ENCODE data around the gene TMEM119.
A peak's percentile ranks its signal among the peaks of the same experiment; 100 is the strongest.

TMEM119 gene

GRCh38 chr12:108584456-108585065 is 13.3 kb downstream of the TMEM119 start:
- Histone ChIP-seq H3K4ac (ENCODE audit: low read length) (no peak overlapping the region), H3K23ac (ENCODE audit: low read depth, low read length, poor library complexity) (no peak overlapping the region), H2BK15ac (ENCODE audit: low read length) (no peak overlapping the region), H3K79me1 (ENCODE audit: low read depth, low read length) (no peaks in the 10 kb centered on the region), H2BK5ac (ENCODE audit: low read length) (no peak overlapping the region), H2BK120ac (ENCODE audit: low read depth, low read length) (no peak overlapping the region), H3K27me3 (ENCODE audit: control insufficient read depth in 3 of 3, insufficient read depth in 3 of 3, low read depth in 1 of 3, low read length in 3 of 3) (peaks cover 0 to 12% (median 0%) of the 10 kb centered on the region in 3 experiments), H3K36me3 (replicated peaks in 1 of 2; ENCODE audit: control insufficient read depth in 2 of 2, insufficient read depth in 2 of 2, low read length in 2 of 2) (no peaks in the 10 kb centered on the region), H3K9ac (ENCODE audit: low read depth, low read length, poor library complexity) (no peak overlapping the region), H3K4me2 (ENCODE audit: insufficient read depth, low read length, poor library complexity, severe bottlenecking) (no peak overlapping the region), H3K4me3 (ENCODE audit: low read length in 2 of 2) (no peak overlapping the region), H4K8ac (ENCODE audit: low read depth, low read length) (no peak overlapping the region), H3K27ac (replicated peaks; ENCODE audit: low read length) (no peak overlapping the region), H2BK12ac (ENCODE audit: low read length) (no peak overlapping the region), H2AK5ac (ENCODE audit: low read depth, low read length) (no peak overlapping the region), H4K91ac (ENCODE audit: low read depth, low read length, poor library complexity) (no peak overlapping the region), H3K4me1 (ENCODE audit: control insufficient read depth in 2 of 2, insufficient read depth in 1 of 2, low read depth in 1 of 2, low read length in 2 of 2) (peaks cover 11 to 12% of the 10 kb centered on the region in 2 donors), H2AFZ (ENCODE audit: low read length) (no peak overlapping the region), H3K9me3 (replicated peaks in 1 of 2; ENCODE audit: control insufficient read depth in 2 of 2, insufficient read depth in 1 of 2, low read depth in 1 of 2, low read length in 2 of 2) (no peaks in the 10 kb centered on the region), H3K14ac (ENCODE audit: low read length) (no peak overlapping the region), H3K18ac (ENCODE audit: low read length) (no peak overlapping the region)
- no CpG with 5 or more reads among the region's 3 CpGs for WGBS, 2 donors (ENCODE audit: extremely low coverage in 2 of 2, insufficient read length in 2 of 2, insufficient replicate concordance in 1 of 2)
- DNase-seq (ENCODE audit: low spot score), result no peak

DNA sequence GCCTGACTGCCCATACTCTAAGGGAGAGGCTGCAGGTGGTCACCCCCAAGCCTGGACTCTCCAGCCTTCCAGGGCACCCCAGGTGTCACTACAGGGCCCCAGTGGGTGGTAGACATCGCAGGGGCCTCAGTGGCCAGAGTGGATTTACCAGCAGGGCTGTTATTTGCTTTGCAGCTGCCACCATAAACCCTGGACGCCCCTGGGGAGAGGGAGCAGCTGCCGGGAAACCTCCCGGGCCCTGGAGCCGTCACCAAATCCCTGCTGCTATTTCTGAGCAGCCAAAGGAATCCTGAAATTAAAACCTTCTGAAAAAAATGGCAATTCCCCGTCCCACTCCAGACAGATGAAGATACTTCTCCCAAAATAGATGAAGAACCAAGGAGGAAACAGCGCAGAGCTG is 13.9 kb downstream of the TMEM119 start:
- Histone ChIP-seq H3K36me3 (replicated peaks in 1 of 2; ENCODE audit: control insufficient read depth in 2 of 2, insufficient read depth in 2 of 2, low read length in 2 of 2) (no peaks in the 10 kb centered on the region), H3K4me2 (ENCODE audit: insufficient read depth, low read length, poor library complexity, severe bottlenecking) (no peak overlapping the region), H3K27ac (replicated peaks; ENCODE audit: low read length) (no peak overlapping the region), H3K4me3 (ENCODE audit: low read length in 2 of 2) (no peak overlapping the region), H3K27me3 (ENCODE audit: control insufficient read depth in 3 of 3, insufficient read depth in 3 of 3, low read depth in 1 of 3, low read length in 3 of 3) (peaks cover 0 to 12% (median 0%) of the 10 kb centered on the region in 3 experiments), H3K4ac (ENCODE audit: low read length) (no peak overlapping the region), H4K91ac (ENCODE audit: low read depth, low read length, poor library complexity) (no peak overlapping the region), H3K9me3 (replicated peaks in 1 of 2; ENCODE audit: control insufficient read depth in 2 of 2, insufficient read depth in 1 of 2, low read depth in 1 of 2, low read length in 2 of 2) (no peaks in the 10 kb centered on the region), H3K79me1 (ENCODE audit: low read depth, low read length) (no peaks in the 10 kb centered on the region), H3K18ac (ENCODE audit: low read length) (peak overlapping the region; percentile 53), H2AFZ (ENCODE audit: low read length) (no peak overlapping the region), H3K14ac (ENCODE audit: low read length) (no peak overlapping the region), H4K8ac (ENCODE audit: low read depth, low read length) (no peak overlapping the region), H2BK15ac (ENCODE audit: low read length) (no peak overlapping the region), H3K23ac (ENCODE audit: low read depth, low read length, poor library complexity) (no peak overlapping the region), H2BK120ac (ENCODE audit: low read depth, low read length) (no peak overlapping the region), H2BK5ac (ENCODE audit: low read length) (no peak overlapping the region), H3K9ac (ENCODE audit: low read depth, low read length, poor library complexity) (no peak overlapping the region), H2AK5ac (ENCODE audit: low read depth, low read length) (no peak overlapping the region), H3K4me1 (ENCODE audit: control insufficient read depth in 2 of 2, insufficient read depth in 1 of 2, low read depth in 1 of 2, low read length in 2 of 2) (peaks cover 6 to 7% of the 10 kb centered on the region in 2 donors), H2BK12ac (ENCODE audit: low read length) (no peak overlapping the region)
- WGBS, 2 donors (ENCODE audit: extremely low coverage in 2 of 2, insufficient read length in 2 of 2, insufficient replicate concordance in 1 of 2), result no CpG with 5 or more reads among the region's 7 CpGs
- no peak for DNase-seq (ENCODE audit: low spot score)

DNA sequence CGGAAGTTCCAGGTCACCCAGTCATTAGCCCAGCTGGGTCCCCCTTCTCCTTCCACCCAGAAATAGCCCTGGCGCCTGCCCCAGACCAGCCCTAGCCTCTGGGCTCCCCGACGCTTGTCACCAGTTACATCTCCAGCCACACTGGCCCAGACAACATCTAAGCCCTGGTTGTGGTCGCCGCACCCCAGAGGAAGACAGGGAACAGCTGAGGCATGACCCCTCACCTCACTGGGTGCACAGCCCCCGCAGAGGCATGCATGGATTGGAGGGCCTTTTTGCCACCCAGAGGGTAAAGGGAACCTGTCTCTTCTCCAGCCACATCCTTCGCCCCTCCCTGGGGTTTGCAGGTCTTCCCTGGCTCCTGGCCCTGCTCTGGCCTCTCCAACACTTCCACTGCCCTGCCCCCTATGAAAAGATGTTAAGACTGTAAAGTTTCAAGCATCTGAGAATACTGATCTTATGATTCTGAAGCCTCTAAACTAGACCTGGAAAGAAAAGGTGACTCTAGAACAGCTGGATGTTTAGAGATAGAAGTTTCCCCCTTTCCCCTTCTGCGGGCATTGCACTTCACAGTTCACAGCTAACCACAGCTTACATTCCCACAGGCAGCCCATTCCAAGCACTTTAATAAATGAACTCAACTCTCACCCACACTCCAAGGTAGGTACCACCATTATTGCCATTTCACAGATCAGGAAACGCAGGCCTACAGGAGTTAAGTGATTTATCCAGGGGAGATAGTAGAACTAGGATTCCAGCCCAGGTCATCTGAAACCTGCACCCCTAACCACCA is 14.7 kb downstream of the TMEM119 start:
- Histone ChIP-seq H3K4me1 (ENCODE audit: control insufficient read depth in 2 of 2, insufficient read depth in 1 of 2, low read depth in 1 of 2, low read length in 2 of 2) (peaks cover 0 to 1% of the 10 kb centered on the region in 2 donors), H3K9ac (ENCODE audit: low read depth, low read length, poor library complexity) (no peak overlapping the region), H2BK12ac (ENCODE audit: low read length) (no peak overlapping the region), H3K27me3 (ENCODE audit: control insufficient read depth in 3 of 3, insufficient read depth in 3 of 3, low read depth in 1 of 3, low read length in 3 of 3) (peaks cover 0 to 12% (median 0%) of the 10 kb centered on the region in 3 experiments), H2BK5ac (ENCODE audit: low read length) (no peak overlapping the region), H3K9me3 (replicated peaks in 1 of 2; ENCODE audit: control insufficient read depth in 2 of 2, insufficient read depth in 1 of 2, low read depth in 1 of 2, low read length in 2 of 2) (peaks cover 0 to 6% of the 10 kb centered on the region in 2 donors), H3K79me1 (ENCODE audit: low read depth, low read length) (no peaks in the 10 kb centered on the region), H2BK15ac (ENCODE audit: low read length) (no peak overlapping the region), H3K4me3 (ENCODE audit: low read length in 2 of 2) (no peak overlapping the region), H3K18ac (ENCODE audit: low read length) (no peak overlapping the region), H2BK120ac (ENCODE audit: low read depth, low read length) (no peak overlapping the region), H4K8ac (ENCODE audit: low read depth, low read length) (no peak overlapping the region), H3K14ac (ENCODE audit: low read length) (no peak overlapping the region), H3K23ac (ENCODE audit: low read depth, low read length, poor library complexity) (no peak overlapping the region), H3K27ac (replicated peaks; ENCODE audit: low read length) (no peak overlapping the region), H3K36me3 (replicated peaks in 1 of 2; ENCODE audit: control insufficient read depth in 2 of 2, insufficient read depth in 2 of 2, low read length in 2 of 2) (peaks cover 0 to 2% of the 10 kb centered on the region in 2 donors), H2AFZ (ENCODE audit: low read length) (no peak overlapping the region), H3K4ac (ENCODE audit: low read length) (peak overlapping the region; percentile 46), H3K4me2 (ENCODE audit: insufficient read depth, low read length, poor library complexity, severe bottlenecking) (no peak overlapping the region), H4K91ac (ENCODE audit: low read depth, low read length, poor library complexity) (no peak overlapping the region), H2AK5ac (ENCODE audit: low read depth, low read length) (no peak overlapping the region)
- WGBS, 2 donors (ENCODE audit: extremely low coverage in 2 of 2, insufficient read length in 2 of 2, insufficient replicate concordance in 1 of 2), result no CpG with 5 or more reads among the region's 10 CpGs
- no peak for DNase-seq (ENCODE audit: low spot score)

DNA sequence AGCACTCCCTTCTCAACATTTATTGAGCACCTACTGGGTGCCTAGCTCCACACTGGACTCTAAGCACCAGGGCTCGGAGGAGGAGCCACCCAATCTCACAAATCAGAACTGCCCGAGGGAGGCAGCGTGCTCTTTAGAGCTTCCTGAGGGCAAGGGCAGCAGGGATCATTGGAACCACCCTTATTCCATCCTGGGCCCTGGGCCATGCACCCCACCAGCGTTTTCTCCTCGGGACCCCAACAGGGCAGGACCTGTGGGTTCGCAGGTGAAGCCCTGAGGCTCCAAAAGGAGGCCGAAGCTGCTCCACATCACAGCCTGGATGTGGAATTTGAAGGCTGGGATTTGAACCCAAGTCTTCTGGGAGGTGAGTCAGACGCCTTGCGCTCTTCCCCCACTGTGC is 15.4 kb downstream of the TMEM119 start:
- H2BK15ac ChIP-seq (ENCODE audit: low read length), result no peak overlapping the region
- H2BK5ac ChIP-seq (ENCODE audit: low read length), result no peak overlapping the region
- no peak for DNase-seq (ENCODE audit: low spot score)
- H3K9me3 ChIP-seq (replicated peaks in 1 of 2; ENCODE audit: control insufficient read depth in 2 of 2, insufficient read depth in 1 of 2, low read depth in 1 of 2, low read length in 2 of 2), result peaks cover 0 to 7% of the 10 kb centered on the region in 2 donors
- no peak overlapping the region for H2BK120ac ChIP-seq (ENCODE audit: low read depth, low read length)
- no peak overlapping the region for H4K91ac ChIP-seq (ENCODE audit: low read depth, low read length, poor library complexity)
- no peak overlapping the region for H2BK12ac ChIP-seq (ENCODE audit: low read length)
- H3K36me3 ChIP-seq (replicated peaks in 1 of 2; ENCODE audit: control insufficient read depth in 2 of 2, insufficient read depth in 2 of 2, low read length in 2 of 2), result peaks cover 0 to 2% of the 10 kb centered on the region in 2 donors
- no peaks in the 10 kb centered on the region for H3K79me1 ChIP-seq (ENCODE audit: low read depth, low read length)
- H2AK5ac ChIP-seq (ENCODE audit: low read depth, low read length), result no peak overlapping the region
- no peak overlapping the region for H3K4me3 ChIP-seq (ENCODE audit: low read length in 2 of 2)
- H3K27ac ChIP-seq (replicated peaks; ENCODE audit: low read length), result no peak overlapping the region
- H4K8ac ChIP-seq (ENCODE audit: low read depth, low read length), result no peak overlapping the region
- WGBS, 2 donors (ENCODE audit: extremely low coverage in 2 of 2, insufficient read length in 2 of 2, insufficient replicate concordance in 1 of 2), result no CpG with 5 or more reads among the region's 9 CpGs
- H3K18ac ChIP-seq (ENCODE audit: low read length), result no peak overlapping the region
- no peak overlapping the region for H3K4me2 ChIP-seq (ENCODE audit: insufficient read depth, low read length, poor library complexity, severe bottlenecking)
- no peak overlapping the region for H3K23ac ChIP-seq (ENCODE audit: low read depth, low read length, poor library complexity)
- H3K9ac ChIP-seq (ENCODE audit: low read depth, low read length, poor library complexity), result no peak overlapping the region
- H2AFZ ChIP-seq (ENCODE audit: low read length), result no peak overlapping the region
- H3K27me3 ChIP-seq (ENCODE audit: control insufficient read depth in 3 of 3, insufficient read depth in 3 of 3, low read depth in 1 of 3, low read length in 3 of 3), result peaks cover 0 to 6% (median 0%) of the 10 kb centered on the region in 3 experiments
- no peak overlapping the region for H3K14ac ChIP-seq (ENCODE audit: low read length)
- no peak overlapping the region for H3K4ac ChIP-seq (ENCODE audit: low read length)
- H3K4me1 ChIP-seq (ENCODE audit: control insufficient read depth in 2 of 2, insufficient read depth in 1 of 2, low read depth in 1 of 2, low read length in 2 of 2), result peaks cover 0 to 1% of the 10 kb centered on the region in 2 donors
